H1 (cell line): ENCODE results near the gene OR6B2. TPM values are rescaled to one million over a fixed set of nuclear protein-coding genes. Genes with fewer than 3 reads are reported as not detected.

ENCODE experiments used
- FOSL1 ChIP-seq: IDR thresholded peaks from 2 replicates; pipeline ENCODE4 v1.6.1; 2011; ENCODE audit warnings: mild to moderate bottlenecking, low read depth, low read length, moderate library complexity; ENCODE audit not compliant: insufficient read depth
- PHF8 ChIP-seq: fragments of 200-600 bp; sonication (generic); conservative IDR thresholded peaks from 2 replicates; pipeline ENCODE4 v1.7.1; 2012; ENCODE audit warnings: low read depth, mild to moderate bottlenecking, inconsistent platforms, low read length, moderate library complexity
- POU5F1 ChIP-seq: IDR thresholded peaks from 2 replicates; pipeline ENCODE4 v1.6.1; 2011; ENCODE audit warnings: low read depth, mild to moderate bottlenecking, low read length, moderate library complexity
- USF2 ChIP-seq: IDR thresholded peaks from 2 replicates; pipeline ENCODE4 v1.6.1; 2011; ENCODE audit warnings: low read length, improper control_type of control experiment
- polyA plus RNA-seq, 7 experiments: library from polyadenylated mRNA; depleted of rRNA in 3 of 7; stranded (reverse) in 5 of 7; unstranded in 2 of 7; fragments of >200 nt in 5 of 7; fragments of 200-250 nt in 2 of 7; gene quantifications; 1 replicate in 5 of 7; 2 replicates in 1 of 7; 4 replicates in 1 of 7; pipeline versions ENCODE4 v1.2.1 to v1.2.3, GENCODE V29; 2011 to 2013; ENCODE audit warnings: missing spikeins in 2 of 7, mixed read lengths in 2 of 7
- total RNA-seq: library from RNA; stranded (reverse); fragmentation: NEBNext Ultra II Directional; extraction: Animal tissue kit (Norgen Biotek cat#: 25700); gene quantifications from 2 replicates; pipeline ENCODE4 v1.2.1, GENCODE V29; 2021
- TF ChIP-seq, protein P1 (sequence below): fragments of 300-600 bp; sonication (generic); IDR thresholded peaks from 2 replicates; pipeline ENCODE4 v1.7.1; 2012; ENCODE audit warnings: low read length, moderate library complexity, mild to moderate bottlenecking, inconsistent platforms; ENCODE audit not compliant: insufficient replicate concordance
- TF ChIP-seq, protein P2 (sequence below), 3 experiments: IDR thresholded peaks; 1 replicate in 2 of 3; 2 replicates in 1 of 3; pipeline versions ENCODE4 v1.5.1 to v1.6.1; 2011; ENCODE audit warnings: low read length in 3 of 3, mild to moderate bottlenecking in 3 of 3, inconsistent platforms in 2 of 3, low read depth in 1 of 3, moderate library complexity in 1 of 3; ENCODE audit not compliant: insufficient read depth in 1 of 3; ENCODE audit errors: control extremely low read depth in 1 of 3

The OR6B2 gene
- total and polyA plus RNA-seq, 2 of the 8 experiments (the other 6 are each of a cell fraction or from before 2014, with no cell fraction given) = not detected

- TF ChIP-seq, protein P1, sequence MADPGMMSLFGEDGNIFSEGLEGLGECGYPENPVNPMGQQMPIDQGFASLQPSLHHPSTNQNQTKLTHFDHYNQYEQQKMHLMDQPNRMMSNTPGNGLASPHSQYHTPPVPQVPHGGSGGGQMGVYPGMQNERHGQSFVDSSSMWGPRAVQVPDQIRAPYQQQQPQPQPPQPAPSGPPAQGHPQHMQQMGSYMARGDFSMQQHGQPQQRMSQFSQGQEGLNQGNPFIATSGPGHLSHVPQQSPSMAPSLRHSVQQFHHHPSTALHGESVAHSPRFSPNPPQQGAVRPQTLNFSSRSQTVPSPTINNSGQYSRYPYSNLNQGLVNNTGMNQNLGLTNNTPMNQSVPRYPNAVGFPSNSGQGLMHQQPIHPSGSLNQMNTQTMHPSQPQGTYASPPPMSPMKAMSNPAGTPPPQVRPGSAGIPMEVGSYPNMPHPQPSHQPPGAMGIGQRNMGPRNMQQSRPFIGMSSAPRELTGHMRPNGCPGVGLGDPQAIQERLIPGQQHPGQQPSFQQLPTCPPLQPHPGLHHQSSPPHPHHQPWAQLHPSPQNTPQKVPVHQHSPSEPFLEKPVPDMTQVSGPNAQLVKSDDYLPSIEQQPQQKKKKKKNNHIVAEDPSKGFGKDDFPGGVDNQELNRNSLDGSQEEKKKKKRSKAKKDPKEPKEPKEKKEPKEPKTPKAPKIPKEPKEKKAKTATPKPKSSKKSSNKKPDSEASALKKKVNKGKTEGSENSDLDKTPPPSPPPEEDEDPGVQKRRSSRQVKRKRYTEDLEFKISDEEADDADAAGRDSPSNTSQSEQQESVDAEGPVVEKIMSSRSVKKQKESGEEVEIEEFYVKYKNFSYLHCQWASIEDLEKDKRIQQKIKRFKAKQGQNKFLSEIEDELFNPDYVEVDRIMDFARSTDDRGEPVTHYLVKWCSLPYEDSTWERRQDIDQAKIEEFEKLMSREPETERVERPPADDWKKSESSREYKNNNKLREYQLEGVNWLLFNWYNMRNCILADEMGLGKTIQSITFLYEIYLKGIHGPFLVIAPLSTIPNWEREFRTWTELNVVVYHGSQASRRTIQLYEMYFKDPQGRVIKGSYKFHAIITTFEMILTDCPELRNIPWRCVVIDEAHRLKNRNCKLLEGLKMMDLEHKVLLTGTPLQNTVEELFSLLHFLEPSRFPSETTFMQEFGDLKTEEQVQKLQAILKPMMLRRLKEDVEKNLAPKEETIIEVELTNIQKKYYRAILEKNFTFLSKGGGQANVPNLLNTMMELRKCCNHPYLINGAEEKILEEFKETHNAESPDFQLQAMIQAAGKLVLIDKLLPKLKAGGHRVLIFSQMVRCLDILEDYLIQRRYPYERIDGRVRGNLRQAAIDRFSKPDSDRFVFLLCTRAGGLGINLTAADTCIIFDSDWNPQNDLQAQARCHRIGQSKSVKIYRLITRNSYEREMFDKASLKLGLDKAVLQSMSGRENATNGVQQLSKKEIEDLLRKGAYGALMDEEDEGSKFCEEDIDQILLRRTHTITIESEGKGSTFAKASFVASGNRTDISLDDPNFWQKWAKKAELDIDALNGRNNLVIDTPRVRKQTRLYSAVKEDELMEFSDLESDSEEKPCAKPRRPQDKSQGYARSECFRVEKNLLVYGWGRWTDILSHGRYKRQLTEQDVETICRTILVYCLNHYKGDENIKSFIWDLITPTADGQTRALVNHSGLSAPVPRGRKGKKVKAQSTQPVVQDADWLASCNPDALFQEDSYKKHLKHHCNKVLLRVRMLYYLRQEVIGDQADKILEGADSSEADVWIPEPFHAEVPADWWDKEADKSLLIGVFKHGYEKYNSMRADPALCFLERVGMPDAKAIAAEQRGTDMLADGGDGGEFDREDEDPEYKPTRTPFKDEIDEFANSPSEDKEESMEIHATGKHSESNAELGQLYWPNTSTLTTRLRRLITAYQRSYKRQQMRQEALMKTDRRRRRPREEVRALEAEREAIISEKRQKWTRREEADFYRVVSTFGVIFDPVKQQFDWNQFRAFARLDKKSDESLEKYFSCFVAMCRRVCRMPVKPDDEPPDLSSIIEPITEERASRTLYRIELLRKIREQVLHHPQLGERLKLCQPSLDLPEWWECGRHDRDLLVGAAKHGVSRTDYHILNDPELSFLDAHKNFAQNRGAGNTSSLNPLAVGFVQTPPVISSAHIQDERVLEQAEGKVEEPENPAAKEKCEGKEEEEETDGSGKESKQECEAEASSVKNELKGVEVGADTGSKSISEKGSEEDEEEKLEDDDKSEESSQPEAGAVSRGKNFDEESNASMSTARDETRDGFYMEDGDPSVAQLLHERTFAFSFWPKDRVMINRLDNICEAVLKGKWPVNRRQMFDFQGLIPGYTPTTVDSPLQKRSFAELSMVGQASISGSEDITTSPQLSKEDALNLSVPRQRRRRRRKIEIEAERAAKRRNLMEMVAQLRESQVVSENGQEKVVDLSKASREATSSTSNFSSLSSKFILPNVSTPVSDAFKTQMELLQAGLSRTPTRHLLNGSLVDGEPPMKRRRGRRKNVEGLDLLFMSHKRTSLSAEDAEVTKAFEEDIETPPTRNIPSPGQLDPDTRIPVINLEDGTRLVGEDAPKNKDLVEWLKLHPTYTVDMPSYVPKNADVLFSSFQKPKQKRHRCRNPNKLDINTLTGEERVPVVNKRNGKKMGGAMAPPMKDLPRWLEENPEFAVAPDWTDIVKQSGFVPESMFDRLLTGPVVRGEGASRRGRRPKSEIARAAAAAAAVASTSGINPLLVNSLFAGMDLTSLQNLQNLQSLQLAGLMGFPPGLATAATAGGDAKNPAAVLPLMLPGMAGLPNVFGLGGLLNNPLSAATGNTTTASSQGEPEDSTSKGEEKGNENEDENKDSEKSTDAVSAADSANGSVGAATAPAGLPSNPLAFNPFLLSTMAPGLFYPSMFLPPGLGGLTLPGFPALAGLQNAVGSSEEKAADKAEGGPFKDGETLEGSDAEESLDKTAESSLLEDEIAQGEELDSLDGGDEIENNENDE = no peak
- TF ChIP-seq PHF8 (no peak), FOSL1 (no peak), POU5F1 (no peak), USF2 (no peak)
- TF ChIP-seq, protein P2, sequence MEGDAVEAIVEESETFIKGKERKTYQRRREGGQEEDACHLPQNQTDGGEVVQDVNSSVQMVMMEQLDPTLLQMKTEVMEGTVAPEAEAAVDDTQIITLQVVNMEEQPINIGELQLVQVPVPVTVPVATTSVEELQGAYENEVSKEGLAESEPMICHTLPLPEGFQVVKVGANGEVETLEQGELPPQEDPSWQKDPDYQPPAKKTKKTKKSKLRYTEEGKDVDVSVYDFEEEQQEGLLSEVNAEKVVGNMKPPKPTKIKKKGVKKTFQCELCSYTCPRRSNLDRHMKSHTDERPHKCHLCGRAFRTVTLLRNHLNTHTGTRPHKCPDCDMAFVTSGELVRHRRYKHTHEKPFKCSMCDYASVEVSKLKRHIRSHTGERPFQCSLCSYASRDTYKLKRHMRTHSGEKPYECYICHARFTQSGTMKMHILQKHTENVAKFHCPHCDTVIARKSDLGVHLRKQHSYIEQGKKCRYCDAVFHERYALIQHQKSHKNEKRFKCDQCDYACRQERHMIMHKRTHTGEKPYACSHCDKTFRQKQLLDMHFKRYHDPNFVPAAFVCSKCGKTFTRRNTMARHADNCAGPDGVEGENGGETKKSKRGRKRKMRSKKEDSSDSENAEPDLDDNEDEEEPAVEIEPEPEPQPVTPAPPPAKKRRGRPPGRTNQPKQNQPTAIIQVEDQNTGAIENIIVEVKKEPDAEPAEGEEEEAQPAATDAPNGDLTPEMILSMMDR (IDR thresholded peaks at IDR 0.05; ENCODE audit: control extremely low read depth in 1 of 3, insufficient read depth in 1 of 3, low read depth in 1 of 3, low read length in 3 of 3) = no peak
Measured at GRCh38 chr2:240052524-240052923, 22.3 kb upstream of the OR6B2 start (continued).
